Keratinocyte (primary cell): ENCODE results near the gene HIVEP2. TPM values are rescaled to one million over a fixed set of nuclear protein-coding genes. Genes with fewer than 3 reads are reported as not detected.
A peak's percentile ranks its signal among the peaks of the same experiment; 100 is the strongest.

Source experiments
- DNase-seq: peaks from one replicate; pipeline ENCODE4 v3.0.0-alpha.2; 2011; ENCODE audit warnings: low read depth, missing footprints, low spot score
- FAIRE-seq: peaks from 2 replicates; lab custom pipeline; 2011; peaks lifted over from hg19 to GRCh38; lab: Jason Lieb, UNC
- H2AFZ ChIP-seq: 2 replicates; pipeline ENCODE4 v1.6.0; 2012; ENCODE audit warnings: low read length, control low read depth, inconsistent platforms; ENCODE audit not compliant: control insufficient read depth
- H3K27ac ChIP-seq: 2 replicates; pipeline ENCODE4 v1.5.1; 2011; ENCODE audit warnings: low read length; ENCODE audit not compliant: control insufficient read depth, insufficient read depth
- H3K27me3 ChIP-seq: 3 replicates; pipeline ENCODE4 v1.6.0; 2011; ENCODE audit warnings: low read length; ENCODE audit not compliant: control insufficient read depth, insufficient read depth; ENCODE audit errors: extremely low read depth
- H3K36me3 ChIP-seq, 2 experiments: 2 replicates in 1 of 2; 3 replicates in 1 of 2; pipeline ENCODE4 v1.5.1; 2011; ENCODE audit warnings: low read length in 2 of 2, mild to moderate bottlenecking in 1 of 2; ENCODE audit not compliant: control insufficient read depth in 2 of 2, insufficient read depth in 2 of 2; ENCODE audit errors: extremely low read depth in 1 of 2
- H3K4me1 ChIP-seq: 3 replicates; pipeline ENCODE4 v1.5.1; 2011; ENCODE audit warnings: low read length; ENCODE audit not compliant: control insufficient read depth, insufficient read depth; ENCODE audit errors: extremely low read depth
- H3K4me2 ChIP-seq: 3 replicates; pipeline ENCODE4 v1.6.0; 2011; ENCODE audit warnings: low read depth, low read length; ENCODE audit not compliant: control insufficient read depth, insufficient read depth; ENCODE audit errors: extremely low read depth
- H3K4me3 ChIP-seq, 3 experiments: fragments of 200-600 bp in 1 of 3; sonication (generic) in 1 of 3; 2 replicates in 2 of 3; 3 replicates in 1 of 3; pipeline ENCODE4 v1.5.1; 2011 to 2016; ENCODE audit warnings: low read length in 3 of 3, mild to moderate bottlenecking in 3 of 3, control low read depth in 2 of 3, inconsistent platforms in 1 of 3, low read depth in 1 of 3, mixed read lengths in 1 of 3, mixed run types in 1 of 3, moderate library complexity in 1 of 3; ENCODE audit not compliant: control insufficient read depth in 2 of 3, insufficient read depth in 2 of 3; ENCODE audit errors: extremely low read depth in 1 of 3
- H3K79me2 ChIP-seq: 2 replicates; pipeline ENCODE4 v1.6.0; 2012; ENCODE audit warnings: low read length; ENCODE audit not compliant: control insufficient read depth, insufficient read depth
- H3K9ac ChIP-seq: 3 replicates; pipeline ENCODE4 v1.6.0; 2011; ENCODE audit warnings: low read length; ENCODE audit not compliant: control insufficient read depth, insufficient read depth; ENCODE audit errors: extremely low read depth
- H3K9me1 ChIP-seq: 3 replicates; pipeline ENCODE4 v1.6.0; 2011; ENCODE audit warnings: low read length; ENCODE audit not compliant: control insufficient read depth, insufficient read depth; ENCODE audit errors: extremely low read depth
- H3K9me3 ChIP-seq: 2 replicates; pipeline ENCODE4 v1.5.1; 2012; ENCODE audit warnings: low read depth, low read length; ENCODE audit not compliant: control insufficient read depth
- H4K20me1 ChIP-seq: 3 replicates; pipeline ENCODE4 v1.6.0; 2011; ENCODE audit warnings: low read length; ENCODE audit not compliant: control insufficient read depth, insufficient read depth; ENCODE audit errors: extremely low read depth
- CTCF ChIP-seq, 3 experiments: IDR thresholded peaks in 1 of 3; conservative IDR thresholded peaks in 1 of 3; optimal IDR thresholded peaks in 1 of 3; 2 replicates in 2 of 3; 3 replicates in 1 of 3; pipeline versions ENCODE3 to v1.5.1; 2011; ENCODE audit warnings: low read length in 3 of 3, mild to moderate bottlenecking in 3 of 3, moderate library complexity in 2 of 3, control low read depth in 1 of 3, inconsistent platforms in 1 of 3; ENCODE audit not compliant: insufficient read depth in 2 of 3; ENCODE audit errors: extremely low read depth in 1 of 3
- EZH2 ChIP-seq: IDR thresholded peaks from one replicate; pipeline ENCODE4 v1.6.1; 2012; ENCODE audit warnings: inconsistent platforms, mild to moderate bottlenecking, low read length, moderate library complexity
- dilution Hi-C: fragments of 300-500 bp; cut with MboI; formaldehyde crosslinking; loops from one replicate; pipeline ENCODE4 v1.7.0; 2020; ENCODE audit warnings: low sequenced_read_pairs; ENCODE audit not compliant: extremely low pct_ligation_motif_present
- polyA plus RNA-seq, 5 experiments: library from polyadenylated mRNA; depleted of rRNA in 3 of 5; stranded (reverse) in 3 of 5; stranded (forward) in 1 of 5; unstranded in 1 of 5; fragments of >200 nt; gene quantifications; 1 replicate in 1 of 5; 2 replicates in 3 of 5; 3 replicates in 1 of 5; pipeline versions ENCODE4 v1.2.1 to v1.2.3, GENCODE V29; 2011 to 2012; ENCODE audit warnings: missing spikeins in 2 of 5, low read depth in 1 of 5, low replicate concordance in 1 of 5

Gene HIVEP2
- polyA plus RNA-seq, 1 donor (not counting 4 experiments of a cell fraction or from before 2014, with no cell fraction given), result 8.9 TPM

- no peak overlapping the region for H3K9ac ChIP-seq
- H2AFZ ChIP-seq, result no peak overlapping the region
- H3K9me1 ChIP-seq, result no peaks in the 10 kb centered on the region
- H3K79me2 ChIP-seq, result peaks cover 78% of the 10 kb centered on the region
- dilution Hi-C loops, result no loop called here
- DNase-seq (no peak), FAIRE-seq (no peak)
- H3K4me1 ChIP-seq, result peaks cover 30% of the 10 kb centered on the region
- H3K27ac ChIP-seq, result no peak overlapping the region
- H3K9me3 ChIP-seq, result no peaks in the 10 kb centered on the region
- H4K20me1 ChIP-seq, result no peaks in the 10 kb centered on the region
- H3K4me2 ChIP-seq, result no peak overlapping the region
- no peak for TF ChIP-seq EZH2
- no peak for TF ChIP-seq CTCF (optimal IDR thresholded peaks at IDR 0.05 in 1 of 3, IDR thresholded peaks at IDR 0.05 in 1 of 3, conservative IDR thresholded peaks at IDR 0.05 in 1 of 3; ENCODE audit: extremely low read depth in 1 of 3, insufficient read depth in 2 of 3, low read length in 3 of 3)
- H3K4me3 ChIP-seq, result no peak overlapping the region
- H3K27me3 ChIP-seq, result no peaks in the 10 kb centered on the region
- H3K36me3 ChIP-seq, result no peaks in the 10 kb centered on the region
Observed at GRCh38 chr6:142941018-142941417, 4.0 kb downstream of the HIVEP2 start.

GRCh38 chr6:142940487-142940886, 4.5 kb downstream of the HIVEP2 start:
- dilution Hi-C loops, result no loop called here
- FAIRE-seq, result peak; percentile 13

More at GRCh38 chr6:142940487-142940886, 4.5 kb downstream of the HIVEP2 start:
- Histone ChIP-seq H3K9me1 (no peaks in the 10 kb centered on the region), H3K36me3 (no peaks in the 10 kb centered on the region), H3K4me2 (no peak overlapping the region), H2AFZ (no peak overlapping the region), H3K27me3 (no peaks in the 10 kb centered on the region), H3K4me1 (peaks cover 30% of the 10 kb centered on the region), H3K4me3 (no peak overlapping the region), H3K9me3 (no peaks in the 10 kb centered on the region), H3K79me2 (peaks cover 80% of the 10 kb centered on the region), H3K27ac (no peak overlapping the region), H4K20me1 (no peaks in the 10 kb centered on the region), H3K9ac (no peak overlapping the region)
- TF ChIP-seq EZH2, result no peak
- TF ChIP-seq CTCF (optimal IDR thresholded peaks at IDR 0.05 in 1 of 3, IDR thresholded peaks at IDR 0.05 in 1 of 3, conservative IDR thresholded peaks at IDR 0.05 in 1 of 3; ENCODE audit: extremely low read depth in 1 of 3, insufficient read depth in 2 of 3, low read length in 3 of 3), result no peak
- DNase-seq, result no peak
